LNCAP (cell line): ENCODE results near the gene BABAM2.

ENCODE experiments used
- TF ChIP-seq, protein P1 (sequence below): fragments of 450-650 bp; IDR thresholded peaks from 2 replicates; pipeline ENCODE4 v1.5.1; 2017; ENCODE audit warnings: mild to moderate bottlenecking

BABAM2 gene

DNA sequence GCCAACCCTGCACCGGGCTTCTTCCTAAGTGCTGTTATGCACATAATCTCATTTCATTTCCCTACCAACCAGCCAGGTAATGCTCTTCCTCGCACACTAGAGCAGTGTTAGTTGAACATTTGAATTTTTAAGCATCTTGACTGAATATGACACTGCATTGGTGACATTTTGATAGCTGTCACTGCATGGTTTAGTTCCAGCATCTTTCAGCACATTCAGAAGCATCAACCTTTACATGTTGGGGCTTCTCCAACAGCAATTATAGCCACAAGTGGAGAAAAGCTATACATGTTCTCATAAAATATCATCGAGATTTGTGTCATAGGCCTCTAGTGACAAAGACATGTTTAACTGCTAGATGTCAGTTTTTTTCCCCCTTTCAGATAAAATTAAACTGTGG lies 272.0 kb downstream of the BABAM2 start:
- TF ChIP-seq, protein P1, sequence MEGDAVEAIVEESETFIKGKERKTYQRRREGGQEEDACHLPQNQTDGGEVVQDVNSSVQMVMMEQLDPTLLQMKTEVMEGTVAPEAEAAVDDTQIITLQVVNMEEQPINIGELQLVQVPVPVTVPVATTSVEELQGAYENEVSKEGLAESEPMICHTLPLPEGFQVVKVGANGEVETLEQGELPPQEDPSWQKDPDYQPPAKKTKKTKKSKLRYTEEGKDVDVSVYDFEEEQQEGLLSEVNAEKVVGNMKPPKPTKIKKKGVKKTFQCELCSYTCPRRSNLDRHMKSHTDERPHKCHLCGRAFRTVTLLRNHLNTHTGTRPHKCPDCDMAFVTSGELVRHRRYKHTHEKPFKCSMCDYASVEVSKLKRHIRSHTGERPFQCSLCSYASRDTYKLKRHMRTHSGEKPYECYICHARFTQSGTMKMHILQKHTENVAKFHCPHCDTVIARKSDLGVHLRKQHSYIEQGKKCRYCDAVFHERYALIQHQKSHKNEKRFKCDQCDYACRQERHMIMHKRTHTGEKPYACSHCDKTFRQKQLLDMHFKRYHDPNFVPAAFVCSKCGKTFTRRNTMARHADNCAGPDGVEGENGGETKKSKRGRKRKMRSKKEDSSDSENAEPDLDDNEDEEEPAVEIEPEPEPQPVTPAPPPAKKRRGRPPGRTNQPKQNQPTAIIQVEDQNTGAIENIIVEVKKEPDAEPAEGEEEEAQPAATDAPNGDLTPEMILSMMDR: no peak

- TF ChIP-seq, protein P1: no peak
These were observed 272.5 kb downstream of the BABAM2 start for GRCh38 chr2:28163028-28163427.

GRCh38 chr2:28163627-28164279 lies 273.2 kb downstream of the BABAM2 start:
- TF ChIP-seq, protein P1: no peak

- TF ChIP-seq, protein P1: no peak
These were observed 273.8 kb downstream of the BABAM2 start for GRCh38 chr2:28164280-28164801.

DNA sequence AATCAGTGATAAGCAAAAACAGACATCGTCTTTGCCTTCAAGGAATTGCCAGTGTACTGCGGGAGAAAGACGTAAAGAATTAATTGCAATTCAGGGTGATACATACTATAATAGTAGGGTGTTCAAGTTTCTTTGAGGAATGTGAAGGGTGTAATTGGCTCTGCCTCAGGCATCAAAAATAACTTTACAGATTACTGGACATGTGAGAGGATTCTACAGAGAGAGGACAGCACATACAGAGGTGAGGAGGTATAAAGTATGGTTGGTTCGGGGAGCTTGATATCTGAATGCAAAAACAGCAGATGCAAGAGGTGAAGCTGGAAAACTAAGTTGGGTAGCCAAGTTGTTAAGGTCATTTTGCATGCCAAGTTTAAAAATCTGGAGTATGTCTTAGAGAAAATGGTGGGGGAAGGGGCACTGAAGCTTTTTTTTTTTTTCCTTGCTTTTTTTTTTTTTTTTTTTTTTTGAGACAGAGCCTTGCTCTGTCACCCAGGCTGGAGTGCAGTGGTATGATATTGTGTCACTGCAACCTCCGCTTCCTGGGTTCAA lies 274.6 kb downstream of the BABAM2 start:
- TF ChIP-seq, protein P1: no peak

GRCh38 chr2:28166956-28167355 lies 276.4 kb downstream of the BABAM2 start:
- TF ChIP-seq, protein P1: no peak

GRCh38 chr2:28168376-28168775 lies 277.8 kb downstream of the BABAM2 start:
- TF ChIP-seq, protein P1: no peak
